COR-L47 (cell line): ENCODE results near the gene GRIA1.

Experiments used
- DNase-seq: peaks from one replicate; lab custom pipeline; 2025; lab: John Stamatoyannopoulos, UW

The GRIA1 gene

DNA sequence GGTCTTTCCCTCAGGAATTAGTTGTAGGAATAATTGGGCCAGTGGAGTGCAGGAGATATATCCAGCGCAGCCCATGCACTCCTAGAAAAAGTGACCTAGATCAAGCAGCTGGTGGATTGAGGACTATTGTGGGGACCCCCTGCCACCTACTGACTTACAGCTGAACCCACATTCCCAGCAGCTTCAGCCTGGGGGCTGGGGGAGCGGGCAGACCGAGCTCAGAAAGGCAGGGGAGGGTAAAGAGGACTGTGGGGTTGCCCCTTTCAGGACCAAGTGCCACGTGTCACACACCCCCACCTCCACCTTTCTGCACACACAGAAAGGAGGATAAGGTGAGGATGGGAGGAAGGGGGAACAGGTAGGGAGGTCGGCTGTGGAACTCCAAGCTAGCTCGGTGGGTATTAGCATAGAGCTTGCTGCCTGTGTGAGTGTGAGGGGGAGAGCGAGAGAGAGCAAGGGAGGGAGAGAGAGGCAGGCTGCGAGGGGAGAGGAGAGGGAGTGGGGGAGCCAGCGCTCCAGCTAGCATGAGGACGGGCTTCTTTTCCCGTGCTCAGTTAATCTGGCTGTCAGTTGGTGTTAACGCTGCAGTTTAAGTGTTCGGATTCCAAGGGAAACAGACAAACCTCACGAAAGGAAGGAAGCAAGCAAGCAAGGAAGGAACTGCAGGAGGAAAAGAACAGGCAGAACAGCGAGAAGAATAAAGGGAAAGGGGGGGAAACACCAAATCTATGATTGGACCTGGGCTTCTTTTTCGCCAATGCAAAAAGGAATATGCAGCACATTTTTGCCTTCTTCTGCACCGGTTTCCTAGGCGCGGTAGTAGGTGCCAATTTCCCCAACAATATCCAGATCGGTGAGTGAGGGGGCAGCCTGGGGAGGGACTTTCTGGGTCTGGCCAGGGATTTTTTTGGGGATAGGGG lies at the start of gene GRIA1:
Gene GRIA1, plus strand, starts transcription at position 553 of the 920 bp plus-strand sequence.
- DNase-seq = peak; percentile 34

GRCh38 chr5:153445875-153446579 lies 44.4 kb upstream of the GRIA1 start:
- DNase-seq = peak; percentile 80

DNA sequence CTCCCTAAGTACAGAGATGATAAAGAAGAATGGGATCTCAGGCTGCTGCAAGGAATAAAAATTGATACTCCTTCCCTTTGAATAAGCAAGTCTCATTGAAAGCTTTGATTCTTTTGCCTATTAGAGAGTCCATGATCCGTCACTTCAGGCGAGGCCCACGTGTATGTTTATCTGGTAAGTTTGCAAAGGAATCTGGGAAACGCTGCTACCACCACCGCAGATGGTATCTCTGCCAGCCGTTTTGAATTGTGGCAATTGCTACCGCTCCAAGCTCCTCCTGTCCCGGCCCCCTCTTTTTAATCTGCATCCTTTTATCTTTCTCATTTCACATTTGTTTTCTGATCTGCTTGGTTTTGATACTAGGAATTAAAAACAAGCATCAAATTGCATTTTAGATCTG lies 42.9 kb upstream of the GRIA1 start:
- DNase-seq = no peak

DNA sequence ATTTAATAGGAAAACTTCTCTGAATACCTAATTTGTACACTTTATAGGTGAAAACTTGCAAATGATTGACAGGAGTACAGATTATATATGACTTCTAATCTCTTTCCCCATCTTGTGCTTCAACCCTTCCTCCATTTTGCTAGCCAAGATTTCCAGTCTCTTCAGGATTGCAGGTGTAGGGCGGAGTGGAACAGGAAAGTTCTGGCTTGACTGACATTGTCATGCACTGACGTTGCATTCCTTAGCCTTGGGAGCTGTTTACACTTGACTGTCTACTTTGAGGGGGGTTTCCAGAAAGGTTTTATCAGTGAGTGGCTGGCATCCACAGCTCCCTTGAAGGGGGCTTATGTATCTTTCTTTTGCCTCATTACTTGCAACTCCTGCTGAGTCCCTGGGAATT lies 34.1 kb upstream of the GRIA1 start:
- no peak for DNase-seq

GRCh38 chr5:153456993-153457392 lies 33.5 kb upstream of the GRIA1 start:
- DNase-seq = no peak

DNA sequence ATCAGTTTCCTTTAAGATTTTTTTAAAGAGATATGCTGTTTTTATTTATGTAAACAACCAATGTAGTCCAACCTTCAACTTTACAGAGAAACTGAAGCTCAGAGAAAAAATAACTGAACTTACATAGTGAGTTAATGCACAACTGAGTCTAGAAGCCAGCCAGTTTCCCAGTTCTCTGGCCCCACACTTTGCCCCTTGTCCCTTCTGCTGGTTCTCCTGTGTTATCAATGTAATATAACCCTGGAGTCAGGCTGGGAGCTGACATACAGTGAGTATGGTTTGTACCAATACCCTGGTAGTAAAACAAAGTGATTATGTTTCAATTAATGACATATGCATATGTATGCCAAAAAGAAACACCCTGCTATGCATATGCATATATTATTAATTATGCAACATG lies 32.2 kb upstream of the GRIA1 start:
- DNase-seq = no peak

DNA sequence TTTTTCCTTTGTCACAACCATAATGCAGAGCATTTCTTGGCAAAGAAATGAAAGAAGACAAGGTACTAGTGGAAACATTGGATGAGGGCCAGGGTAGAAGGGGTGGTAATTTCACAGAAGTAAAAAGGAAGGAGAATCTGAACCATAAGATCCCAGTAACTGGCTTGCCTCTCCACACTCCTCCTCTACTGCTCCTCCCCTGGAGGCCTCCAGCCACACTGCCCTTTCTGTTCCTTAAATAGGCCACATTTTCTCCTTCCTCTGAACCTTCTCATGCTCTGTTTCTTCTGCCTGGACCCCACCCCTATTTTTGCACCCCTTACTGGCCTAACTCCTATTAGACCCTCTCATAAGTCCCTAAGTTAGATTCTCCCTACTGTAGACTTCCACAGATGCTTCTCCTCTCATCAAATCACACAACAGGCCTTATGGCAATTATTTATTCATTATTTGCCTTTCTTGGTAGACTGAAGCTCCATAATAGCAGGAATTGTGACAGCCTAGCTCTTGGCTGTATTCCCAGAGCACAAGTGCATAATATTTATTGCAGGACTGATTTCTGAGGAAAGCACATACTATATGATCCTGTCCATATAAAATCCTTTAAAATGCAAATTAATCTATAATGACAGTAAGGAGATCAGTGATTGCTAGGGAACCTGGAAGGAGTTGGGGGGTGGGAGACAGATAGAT lies 31.3 kb upstream of the GRIA1 start:
- DNase-seq = peak; percentile 59

GRCh38 chr5:153460421-153460820 lies 30.0 kb upstream of the GRIA1 start:
- no peak for DNase-seq

GRCh38 chr5:153461341-153461740 lies 29.1 kb upstream of the GRIA1 start:
- no peak for DNase-seq

DNA sequence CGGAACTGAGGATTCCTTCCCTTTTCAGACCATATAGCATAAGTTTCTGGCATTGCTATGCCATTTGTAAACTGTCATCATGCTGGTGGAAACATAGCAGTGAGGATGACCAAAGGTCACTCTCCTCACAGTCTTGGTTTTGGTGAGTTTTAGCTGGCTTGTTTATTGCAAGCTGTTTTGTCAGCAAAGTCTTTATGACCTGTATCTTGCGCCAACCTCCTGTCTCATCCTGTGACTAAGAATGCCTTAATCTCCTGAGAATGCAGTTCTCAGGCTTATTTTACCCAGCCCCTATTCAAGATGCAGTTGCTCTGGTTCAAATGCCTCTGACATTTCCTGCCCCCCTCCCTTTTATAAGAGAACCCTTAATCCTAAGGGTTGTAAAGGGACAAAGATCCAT lies 26.7 kb upstream of the GRIA1 start:
- no peak for DNase-seq

GRCh38 chr5:153467546-153467945 lies 22.9 kb upstream of the GRIA1 start:
- no peak for DNase-seq

GRCh38 chr5:153469423-153469822 lies 21.0 kb upstream of the GRIA1 start:
- no peak for DNase-seq

DNA sequence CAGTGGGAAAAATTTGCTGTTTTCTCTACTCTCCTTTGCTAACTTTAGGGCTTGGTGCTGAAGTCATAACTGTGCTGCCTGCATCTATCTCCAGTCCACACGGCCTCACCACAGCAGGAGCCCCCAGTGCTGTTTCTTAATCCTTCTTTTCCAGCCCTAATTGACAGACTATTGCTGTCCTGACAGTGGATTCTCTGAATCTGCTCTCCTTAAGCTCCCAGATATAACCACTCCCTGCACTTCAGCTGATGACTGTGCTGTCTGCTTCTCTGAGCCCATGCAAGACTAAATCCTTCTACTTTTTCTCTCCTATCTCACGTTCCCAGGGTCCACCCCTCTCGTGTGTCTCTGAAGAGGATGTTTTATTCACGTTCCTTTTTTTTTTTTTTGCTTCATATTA lies 19.7 kb upstream of the GRIA1 start:
- DNase-seq = no peak

DNA sequence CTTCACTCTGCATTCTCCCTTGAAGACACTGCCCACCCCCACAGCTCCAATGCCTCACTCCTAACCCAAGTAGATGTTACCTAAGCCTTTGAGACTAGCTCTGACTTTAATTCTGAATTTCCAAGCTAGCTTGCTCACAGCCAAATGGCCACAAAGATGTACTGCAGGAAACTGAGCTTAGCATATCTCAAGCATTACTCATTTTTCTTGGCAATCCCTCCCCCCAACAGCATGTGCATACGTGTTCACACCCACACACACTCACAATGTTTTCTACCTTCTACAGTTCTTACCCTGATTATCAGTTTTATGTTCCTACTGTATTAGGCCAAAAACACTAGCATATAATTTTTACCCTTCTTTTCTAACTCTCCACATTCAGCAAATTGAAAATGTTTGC lies 13.7 kb upstream of the GRIA1 start:
- DNase-seq = no peak

DNA sequence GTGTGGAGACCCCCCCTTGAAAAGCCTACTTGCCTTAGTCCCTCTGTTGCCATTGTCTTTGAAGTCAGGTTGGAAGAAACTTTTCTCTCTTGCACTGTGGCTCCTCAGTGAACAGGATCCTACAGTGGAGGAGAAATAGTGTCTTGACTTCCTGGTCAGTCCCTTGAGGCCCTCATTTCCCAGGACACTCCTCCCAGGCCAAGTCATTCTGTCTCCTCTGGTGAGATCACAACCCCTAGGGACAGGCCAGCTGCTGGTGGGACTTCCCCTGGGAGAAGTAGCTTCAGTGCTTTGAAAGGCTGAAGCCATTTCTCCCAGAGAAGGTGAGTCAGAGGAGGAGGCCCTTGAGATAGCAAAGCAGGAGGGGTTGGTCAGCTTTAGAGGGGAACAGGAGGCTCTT lies 10.1 kb upstream of the GRIA1 start:
- DNase-seq = no peak

DNA sequence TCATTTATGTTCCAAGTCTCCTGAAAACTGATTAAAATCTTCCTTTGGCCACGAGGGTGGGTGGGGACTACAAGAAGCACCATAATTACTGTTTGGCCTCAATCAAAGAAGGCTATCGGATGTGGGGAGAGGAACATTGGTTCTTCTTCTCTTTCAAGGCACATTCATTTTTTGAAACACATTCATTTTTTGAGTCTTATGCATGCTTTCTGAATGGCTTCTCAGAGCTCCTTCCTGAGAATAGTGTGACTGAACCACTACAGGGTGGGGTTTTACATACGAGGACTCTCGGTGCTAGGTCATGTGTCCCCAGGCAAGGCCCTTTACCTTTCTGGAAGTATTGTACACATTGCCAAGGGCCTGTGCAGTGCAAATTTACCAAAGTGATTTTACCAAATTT lies 7.0 kb upstream of the GRIA1 start:
- DNase-seq = no peak

DNA sequence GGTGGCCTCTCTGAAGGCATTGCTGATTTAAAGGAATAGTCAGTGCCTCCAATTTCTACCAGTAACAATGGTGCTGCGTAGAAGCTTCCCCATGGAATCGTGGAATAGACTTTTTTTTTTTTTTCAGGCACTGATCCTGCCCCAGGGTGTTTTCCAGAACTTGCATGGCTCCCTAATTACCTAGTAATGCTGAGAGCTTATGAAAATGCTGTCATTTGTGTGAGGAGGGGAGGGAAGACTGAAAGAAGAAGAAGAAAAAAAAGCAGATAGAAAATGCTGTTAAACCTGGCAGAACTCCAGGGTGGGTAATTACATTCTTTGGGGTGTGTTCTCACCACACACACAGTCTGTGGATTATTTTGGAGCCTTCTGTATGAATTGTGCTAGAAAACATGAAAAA lies 4.8 kb upstream of the GRIA1 start:
- DNase-seq = peak; percentile 59

DNA sequence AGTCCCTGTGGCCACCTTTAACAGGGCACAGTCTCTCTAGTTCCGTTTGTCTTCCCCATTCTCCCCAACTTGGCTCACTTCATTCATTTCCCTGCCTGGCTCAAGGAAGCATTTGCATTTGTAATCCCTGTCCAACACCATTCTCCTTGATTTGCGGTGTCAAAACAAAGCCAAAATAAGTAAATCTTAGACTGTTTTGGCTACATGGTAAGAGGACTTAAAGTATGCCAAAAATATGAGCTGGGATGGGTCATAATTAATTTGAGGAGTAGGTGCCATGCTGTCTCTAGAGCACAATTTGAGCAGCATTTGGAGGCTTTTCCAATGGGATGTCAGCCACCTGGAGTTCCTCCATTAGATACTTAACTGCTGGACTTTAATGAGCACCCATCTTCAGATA lies 3.7 kb upstream of the GRIA1 start:
- DNase-seq = no peak

GRCh38 chr5:153489611-153490010 lies 859 bp upstream of the GRIA1 start:
- DNase-seq = no peak

GRCh38 chr5:153491038-153491744 lies 721 bp downstream of the GRIA1 start:
- no peak for DNase-seq

DNA sequence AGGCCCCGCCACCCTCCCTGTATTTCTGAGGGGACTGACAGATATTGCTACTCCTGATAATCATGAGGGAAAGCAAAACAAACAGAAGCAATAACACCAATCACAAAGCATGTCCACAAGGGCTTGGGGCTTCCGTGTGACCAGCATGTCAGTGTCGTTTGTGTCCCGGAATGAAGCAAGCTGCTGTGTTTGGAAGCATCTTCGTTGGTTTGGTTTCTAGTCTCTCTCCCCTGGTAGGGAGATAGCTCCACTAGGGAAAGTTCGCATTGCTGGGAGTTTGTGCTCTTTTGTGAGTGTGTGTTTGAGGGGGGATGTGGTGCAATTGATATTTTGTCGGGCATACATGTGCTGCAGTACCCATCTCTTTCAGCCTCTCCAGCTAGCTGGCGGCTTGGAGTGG lies 1.4 kb downstream of the GRIA1 start:
- DNase-seq = no peak

DNA sequence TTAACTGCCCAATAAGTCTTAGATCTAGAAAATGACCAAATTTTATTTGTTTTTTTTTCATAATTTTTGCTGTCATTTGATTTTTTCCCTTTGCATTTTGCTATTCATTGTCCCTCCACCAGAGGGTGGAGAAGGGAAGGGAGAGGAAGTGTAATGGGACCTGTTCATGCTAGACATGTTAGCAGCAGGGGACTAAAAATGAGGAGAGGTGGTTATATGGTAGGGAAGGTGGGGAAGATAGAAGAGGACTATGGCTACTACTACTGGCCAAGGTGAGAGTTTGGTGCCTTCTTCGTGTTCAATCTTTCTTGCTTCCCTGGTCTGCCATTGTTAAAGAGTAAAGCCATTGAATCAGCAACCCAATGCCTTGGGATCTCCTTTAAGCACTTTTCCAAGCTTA lies 6.4 kb downstream of the GRIA1 start:
- DNase-seq = no peak
